Common myeloid progenitor, CD34-positive (primary cell): Measurements from ENCODE around the gene TRMT2B.
A peak's percentile ranks its signal among the peaks of the same experiment; 100 is the strongest.

Source experiments
- CTCF ChIA-PET: fragments of 350-600 bp; sonication (Branson Sonifier 250); formaldehyde crosslinking; loops from one replicate; lab custom pipeline; 2021; ENCODE audit warnings: antibody characterized with exemption; lab: Charles Lee
- POLR2A ChIA-PET: fragments of 350-600 bp; sonication (Branson Sonifier 250); formaldehyde crosslinking; loops from one replicate; lab custom pipeline; 2021; ENCODE audit warnings: antibody characterized with exemption; lab: Charles Lee
- DNase-seq, 3 donors: peaks; one replicate each; pipeline versions ENCODE4 v3.0.0 to v3.0.0-alpha.2; 2013
- H3K27ac ChIP-seq, 2 experiments: 1 replicate in 1 of 2; 2 replicates in 1 of 2; pipeline ENCODE4 v1.7.0; 2013; ENCODE audit warnings: inconsistent platforms in 2 of 2, low read length in 2 of 2, mild to moderate bottlenecking in 2 of 2, low read depth in 1 of 2, moderate library complexity in 1 of 2; ENCODE audit not compliant: severe bottlenecking in 2 of 2, insufficient read depth in 1 of 2, poor library complexity in 1 of 2
- H3K27me3 ChIP-seq, 5 experiments: replicated peaks in 2 of 5; 1 replicate in 3 of 5; 2 replicates in 2 of 5; pipeline versions ENCODE4 v1.6.1 to v1.7.0; 2013; ENCODE audit warnings: low read length in 4 of 5, mild to moderate bottlenecking in 2 of 5, moderate library complexity in 2 of 5, inconsistent platforms in 1 of 5; ENCODE audit not compliant: insufficient read depth in 5 of 5, control insufficient read depth in 4 of 5
- H3K36me3 ChIP-seq, 4 experiments: 1 replicate in 2 of 4; 2 replicates in 2 of 4; pipeline versions ENCODE4 v1.6.1 to v1.7.0; 2013; ENCODE audit warnings: low read length in 3 of 4, control low read depth in 1 of 4, mild to moderate bottlenecking in 1 of 4; ENCODE audit not compliant: control insufficient read depth in 4 of 4, insufficient read depth in 4 of 4
- H3K4me1 ChIP-seq, 4 experiments: 1 replicate in 3 of 4; 2 replicates in 1 of 4; pipeline versions ENCODE4 v1.6.1 to v1.7.1; 2013; ENCODE audit warnings: low read length in 3 of 4, mild to moderate bottlenecking in 3 of 4, control low read depth in 1 of 4, inconsistent platforms in 1 of 4, moderate library complexity in 1 of 4; ENCODE audit not compliant: control insufficient read depth in 4 of 4, insufficient read depth in 4 of 4; ENCODE audit errors: control extremely low read depth in 1 of 4
- H3K4me3 ChIP-seq, 7 experiments: 1 replicate in 4 of 7; 2 replicates in 3 of 7; pipeline versions ENCODE4 v1.5.1 to v1.7.0; 2013; ENCODE audit warnings: mild to moderate bottlenecking in 7 of 7, low read length in 6 of 7, moderate library complexity in 6 of 7, inconsistent platforms in 2 of 7, low read depth in 2 of 7, control low read depth in 1 of 7; ENCODE audit not compliant: insufficient read depth in 4 of 7, control insufficient read depth in 1 of 7; ENCODE audit errors: extremely low read depth in 1 of 7
- H3K9me3 ChIP-seq, 5 experiments: 1 replicate in 4 of 5; 2 replicates in 1 of 5; pipeline versions ENCODE4 v1.6.1 to v1.7.1; 2013; ENCODE audit warnings: low read length in 4 of 5, mild to moderate bottlenecking in 2 of 5, inconsistent platforms in 1 of 5, low read depth in 1 of 5, moderate library complexity in 1 of 5; ENCODE audit not compliant: control insufficient read depth in 4 of 5, insufficient read depth in 2 of 5; ENCODE audit errors: control extremely low read depth in 1 of 5
- WGBS: methylation state at CpG from one replicate; pipeline ENCODE4 v1.1.5; 2013; ENCODE audit not compliant: insufficient coverage; 5-methylcytosine and 5-hydroxymethylcytosine counted together

The TRMT2B gene

DNA sequence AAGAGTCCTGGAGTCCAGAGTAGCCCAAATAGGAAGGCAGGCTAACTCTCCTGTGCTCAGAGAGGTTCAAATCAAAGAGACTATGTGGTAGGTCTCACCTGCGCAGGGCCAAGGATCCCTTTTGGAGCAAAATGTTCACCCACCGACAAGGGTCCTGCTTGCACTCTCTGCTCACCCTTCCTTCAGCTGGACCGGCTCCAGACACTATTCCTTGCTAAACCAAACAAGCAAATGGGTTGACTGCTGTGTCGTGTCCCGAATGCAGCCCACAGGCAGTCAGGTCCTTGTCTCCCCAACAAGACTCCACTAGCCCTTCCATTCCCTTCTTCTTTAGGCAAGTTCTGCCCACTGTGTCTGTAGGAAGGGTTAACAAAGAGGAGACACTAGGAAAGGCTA lies 760 bp downstream of the TRMT2B start:
- POLR2A ChIA-PET, result no interaction called here

DNA sequence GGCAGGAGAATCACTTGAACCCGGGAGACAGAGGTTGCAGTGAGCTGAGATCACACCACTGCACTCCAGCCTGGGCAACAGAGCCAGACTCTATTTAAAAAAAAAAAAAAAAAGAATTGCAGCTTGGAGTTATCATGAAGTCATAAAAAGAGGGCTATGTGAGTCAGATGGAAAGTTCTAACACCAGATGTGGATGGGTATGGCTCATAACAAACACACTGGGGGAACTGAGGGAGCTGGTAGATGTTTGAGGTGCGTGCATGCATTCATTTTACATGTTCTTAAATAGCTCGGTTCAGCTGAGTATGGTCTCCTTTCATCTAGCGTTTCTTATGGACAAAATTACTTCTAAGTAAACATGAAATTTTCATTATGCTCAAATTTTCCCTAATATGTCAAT lies 11.7 kb downstream of the TRMT2B start:
- H3K4me3 ChIP-seq, result no peak overlapping the region
- ChIA-PET POLR2A (no interaction called here), CTCF (no interaction called here)
- peaks cover 2 to 35% (median 4%) of the 10 kb centered on the region in 4 experiments for H3K36me3 ChIP-seq
- H3K27ac ChIP-seq, result no peak overlapping the region
- no peaks in the 10 kb centered on the region for H3K9me3 ChIP-seq
- no peaks in the 10 kb centered on the region for H3K27me3 ChIP-seq
- no peaks in the 10 kb centered on the region for H3K4me1 ChIP-seq
- no peak for DNase-seq
- WGBS, result 80% methylated on average over 1 of the region's 4 CpGs

More for the DNA sequence above, 760 bp downstream of the TRMT2B start:
- CTCF ChIA-PET, result no interaction called here
- Histone ChIP-seq H3K4me3 (peak overlapping the region; percentile 31 to 87 (median 64)), H3K27ac (peak overlapping the region; percentile 80 to 88), H3K27me3 (peaks cover 0 to 9% (median 0%) of the 10 kb centered on the region in 5 experiments), H3K4me1 (peaks cover 2 to 5% (median 3%) of the 10 kb centered on the region in 4 experiments), H3K36me3 (no peaks in the 10 kb centered on the region), H3K9me3 (no peaks in the 10 kb centered on the region)
- 46% methylated on average over 5 of the region's 5 CpGs for WGBS
- no peak for DNase-seq

GRCh38 chrX:101037231-101037630 lies 14.7 kb downstream of the TRMT2B start:
- no peak for DNase-seq
- no peak overlapping the region for H3K27ac ChIP-seq
- no peaks in the 10 kb centered on the region for H3K9me3 ChIP-seq
- H3K27me3 ChIP-seq, result no peaks in the 10 kb centered on the region
- ChIA-PET POLR2A (no interaction called here), CTCF (no interaction called here)
- H3K4me1 ChIP-seq, result no peaks in the 10 kb centered on the region
- H3K36me3 ChIP-seq, result peaks cover 0 to 36% (median 6%) of the 10 kb centered on the region in 4 experiments
- no peak overlapping the region for H3K4me3 ChIP-seq

DNA sequence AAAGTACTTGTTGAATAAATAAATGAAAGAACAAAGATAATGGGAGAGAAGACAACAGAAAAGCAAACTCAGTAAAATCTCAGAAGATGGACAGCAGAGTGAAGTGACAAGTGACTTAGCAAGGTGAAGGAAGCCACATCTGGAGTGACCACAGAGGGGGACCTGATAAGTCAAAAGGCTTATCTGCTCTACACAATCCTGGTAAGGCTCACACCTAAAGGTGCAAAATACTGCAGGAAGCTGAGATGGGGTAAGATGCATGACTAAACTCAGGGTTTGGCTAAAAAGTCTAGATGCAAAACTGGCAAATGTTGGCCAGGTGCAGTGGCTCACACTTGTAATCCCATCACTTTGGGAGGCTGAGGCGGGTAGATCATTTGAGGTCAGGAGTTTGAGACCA lies 22.2 kb downstream of the TRMT2B start:
- no peak for DNase-seq
- ChIA-PET POLR2A (no interaction called here), CTCF (no interaction called here)
- no peak overlapping the region for H3K4me3 ChIP-seq
- H3K9me3 ChIP-seq, result no peaks in the 10 kb centered on the region
- no CpG with 5 or more reads among the region's 1 CpG for WGBS
- no peak overlapping the region for H3K27ac ChIP-seq
- peaks cover 2 to 22% (median 7%) of the 10 kb centered on the region in 4 experiments for H3K36me3 ChIP-seq
- H3K27me3 ChIP-seq, result no peaks in the 10 kb centered on the region
- no peaks in the 10 kb centered on the region for H3K4me1 ChIP-seq

- CTCF ChIA-PET, result no interaction called here
- Histone ChIP-seq H3K9me3 (no peaks in the 10 kb centered on the region), H3K4me3 (no peak overlapping the region), H3K27me3 (no peaks in the 10 kb centered on the region), H3K4me1 (no peaks in the 10 kb centered on the region), H3K36me3 (peaks cover 2 to 23% (median 7%) of the 10 kb centered on the region in 4 experiments), H3K27ac (no peak overlapping the region)
- WGBS, result 50% methylated on average over 1 of the region's 1 CpG
- POLR2A ChIA-PET, result no interaction called here
- DNase-seq, result peak in 2 of 3 donors; percentile 25 to 40
Observed at GRCh38 chrX:101028562-101028961, 23.3 kb downstream of the TRMT2B start.

DNA sequence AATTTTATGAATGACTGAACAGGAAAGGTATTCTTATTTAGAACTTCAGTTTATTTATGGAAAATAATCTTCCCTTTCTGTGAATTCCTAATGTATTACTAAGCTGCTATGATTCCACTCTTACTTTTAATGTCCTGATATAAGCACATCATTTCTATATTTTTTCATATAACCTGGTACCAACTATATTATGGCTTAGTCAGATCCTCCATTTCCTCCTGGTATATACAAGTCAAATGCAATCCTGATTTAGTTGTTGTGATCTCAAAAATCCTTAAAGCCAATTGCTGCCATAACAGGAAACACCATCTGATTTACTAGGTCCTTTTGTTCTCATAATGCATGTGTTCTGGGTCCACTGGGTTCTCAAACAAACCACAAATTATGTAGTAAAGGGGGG lies 26.8 kb downstream of the TRMT2B start:
- H3K27ac ChIP-seq, result no peak overlapping the region
- ChIA-PET POLR2A (no interaction called here), CTCF (no interaction called here)

GRCh38 chrX:101022020-101022419 lies 29.9 kb downstream of the TRMT2B start:
- 100% methylated on average over 3 of the region's 3 CpGs for WGBS
- no peak for DNase-seq
- H3K27ac ChIP-seq, result no peak overlapping the region
- ChIA-PET CTCF (no interaction called here), POLR2A (no interaction called here)
- H3K4me3 ChIP-seq, result no peak overlapping the region
- H3K27me3 ChIP-seq, result no peaks in the 10 kb centered on the region
- no peaks in the 10 kb centered on the region for H3K4me1 ChIP-seq
- H3K9me3 ChIP-seq, result no peaks in the 10 kb centered on the region
- H3K36me3 ChIP-seq, result peaks cover 3 to 48% (median 16%) of the 10 kb centered on the region in 4 experiments

More for the DNA sequence above, 26.8 kb downstream of the TRMT2B start:
- H3K4me1 ChIP-seq, result no peaks in the 10 kb centered on the region
- DNase-seq, result no peak
- no peaks in the 10 kb centered on the region for H3K27me3 ChIP-seq
- H3K4me3 ChIP-seq, result no peak overlapping the region
- peaks cover 6 to 43% (median 14%) of the 10 kb centered on the region in 4 experiments for H3K36me3 ChIP-seq
- no peaks in the 10 kb centered on the region for H3K9me3 ChIP-seq
